Effector memory CD8-positive, alpha-beta T cell (primary cell): ENCODE data around the gene NBEAL2.

ENCODE experiments used
- ATAC-seq: fragments of 150-1000 bp; cut with Tn5 transposase; replicated peaks from 2 replicates; pipeline ENCODE4 v1.10.0; 2021; ENCODE audit warnings: mild to moderate bottlenecking, moderate library complexity
- DNase-seq, 3 experiments: peaks; one replicate each; pipeline ENCODE4 v3.0.0; 2021
- H3K27ac Mint-ChIP-seq, 2 donors: one replicate each; pipeline ENCODE4 v1.8.0; 2022; ENCODE audit warnings: mild to moderate bottlenecking in 2 of 2, mixed read lengths in 2 of 2, moderate library complexity in 2 of 2
- H3K27me3 Mint-ChIP-seq, 2 donors: one replicate each; pipeline ENCODE4 v1.8.0; 2022; ENCODE audit warnings: mixed read lengths in 2 of 2
- H3K36me3 Mint-ChIP-seq: one replicate; pipeline ENCODE4 v1.8.0; 2022; ENCODE audit warnings: mild to moderate bottlenecking, moderate library complexity, mixed read lengths; ENCODE audit not compliant: insufficient read depth
- H3K4me1 Mint-ChIP-seq, 2 donors: one replicate each; pipeline ENCODE4 v1.8.0; 2022; ENCODE audit warnings: low read depth in 2 of 2, mixed read lengths in 2 of 2
- H3K4me3 Mint-ChIP-seq, 2 donors: one replicate each; pipeline ENCODE4 v1.8.0; 2022; ENCODE audit warnings: mild to moderate bottlenecking in 2 of 2, mixed read lengths in 2 of 2, moderate library complexity in 2 of 2
- H3K9me3 Mint-ChIP-seq, 2 donors: one replicate each; pipeline ENCODE4 v1.8.0; 2022; ENCODE audit warnings: mixed read lengths in 2 of 2

Gene NBEAL2

DNA sequence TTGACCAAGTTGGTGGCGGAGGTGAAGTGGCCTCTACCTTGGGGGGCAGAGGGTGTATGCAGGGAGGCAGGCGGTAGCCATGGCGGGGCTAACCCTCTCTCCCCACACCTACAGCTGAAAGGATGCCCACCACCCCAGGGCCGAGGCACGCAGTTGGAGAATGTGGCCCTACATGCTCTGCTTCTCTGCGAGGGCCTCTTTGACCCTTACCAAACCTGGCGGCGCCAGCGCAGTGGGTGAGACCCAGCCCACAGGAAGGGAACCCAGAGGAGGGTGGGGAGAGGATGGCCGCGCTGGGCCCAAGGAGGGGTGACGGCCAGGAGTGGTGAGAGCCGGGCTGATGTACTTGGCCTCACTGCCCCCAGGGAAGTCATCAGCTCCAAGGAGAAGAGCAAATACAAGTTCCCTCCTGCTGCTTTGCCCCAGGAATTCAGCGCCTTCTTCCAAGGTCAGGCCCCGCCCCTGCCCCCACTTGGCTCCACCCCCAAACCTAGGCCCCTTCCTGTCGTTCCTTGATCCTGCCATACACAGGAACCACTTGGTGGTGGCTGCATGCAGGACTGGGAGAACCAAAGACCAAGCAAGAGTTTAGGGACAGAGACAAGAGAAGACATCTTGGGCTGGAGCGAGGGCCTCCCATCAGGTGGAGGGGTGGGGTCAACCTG lies 9.8 kb downstream of the NBEAL2 start:
- peak overlapping the region; percentile 83 to 85 for H3K4me3 Mint-ChIP-seq
- H3K27me3 Mint-ChIP-seq = no peaks in the 10 kb centered on the region
- H3K9me3 Mint-ChIP-seq = no peaks in the 10 kb centered on the region
- no peak for DNase-seq
- H3K36me3 Mint-ChIP-seq = peaks cover 24% of the 10 kb centered on the region
- peak overlapping the region; percentile 70 to 93 for H3K27ac Mint-ChIP-seq
- no peak for ATAC-seq
- H3K4me1 Mint-ChIP-seq = peaks cover 63 to 71% of the 10 kb centered on the region in 2 donors

DNA sequence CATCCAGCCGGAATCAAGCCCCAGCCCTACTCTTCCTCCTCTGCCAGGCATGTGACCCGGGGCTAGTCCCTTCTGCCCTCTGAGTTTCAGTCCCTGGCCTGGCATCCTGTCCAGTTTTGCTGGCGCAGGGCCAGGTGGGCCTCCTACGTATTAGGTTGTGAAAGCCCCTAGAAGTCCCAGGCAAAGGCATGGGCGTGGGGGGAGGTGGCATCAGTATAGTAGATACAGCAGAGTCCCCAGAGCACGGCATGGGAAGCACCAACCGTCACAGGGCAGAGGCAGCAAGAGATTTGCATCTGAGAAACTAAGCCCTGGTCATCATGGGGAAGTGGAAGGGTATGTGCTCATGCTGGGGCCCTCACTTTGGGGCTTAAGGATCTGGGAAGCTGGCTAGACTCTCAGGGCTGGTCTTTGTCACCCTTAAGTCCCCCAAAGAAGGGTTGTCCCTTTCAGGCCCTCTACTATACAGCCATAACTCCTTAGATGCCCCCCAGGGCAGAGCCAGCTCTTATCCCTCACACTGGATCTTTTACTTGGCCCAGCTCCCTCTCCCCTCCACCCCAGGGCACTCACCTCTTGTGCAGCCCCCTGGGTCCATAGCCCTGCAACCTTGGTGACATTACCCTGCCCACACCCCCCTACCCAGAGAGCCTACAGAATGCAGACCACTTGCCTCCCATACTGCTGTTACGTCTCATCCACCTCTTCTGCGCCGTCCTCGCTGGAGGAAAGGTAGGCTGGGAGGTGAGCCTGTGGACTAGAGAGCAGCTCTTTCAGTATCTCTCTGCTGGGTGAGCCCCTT lies 11.3 kb downstream of the NBEAL2 start:
- Mint-ChIP-seq H3K27ac (peak overlapping the region; percentile 69 to 93), H3K9me3 (no peaks in the 10 kb centered on the region)

DNA sequence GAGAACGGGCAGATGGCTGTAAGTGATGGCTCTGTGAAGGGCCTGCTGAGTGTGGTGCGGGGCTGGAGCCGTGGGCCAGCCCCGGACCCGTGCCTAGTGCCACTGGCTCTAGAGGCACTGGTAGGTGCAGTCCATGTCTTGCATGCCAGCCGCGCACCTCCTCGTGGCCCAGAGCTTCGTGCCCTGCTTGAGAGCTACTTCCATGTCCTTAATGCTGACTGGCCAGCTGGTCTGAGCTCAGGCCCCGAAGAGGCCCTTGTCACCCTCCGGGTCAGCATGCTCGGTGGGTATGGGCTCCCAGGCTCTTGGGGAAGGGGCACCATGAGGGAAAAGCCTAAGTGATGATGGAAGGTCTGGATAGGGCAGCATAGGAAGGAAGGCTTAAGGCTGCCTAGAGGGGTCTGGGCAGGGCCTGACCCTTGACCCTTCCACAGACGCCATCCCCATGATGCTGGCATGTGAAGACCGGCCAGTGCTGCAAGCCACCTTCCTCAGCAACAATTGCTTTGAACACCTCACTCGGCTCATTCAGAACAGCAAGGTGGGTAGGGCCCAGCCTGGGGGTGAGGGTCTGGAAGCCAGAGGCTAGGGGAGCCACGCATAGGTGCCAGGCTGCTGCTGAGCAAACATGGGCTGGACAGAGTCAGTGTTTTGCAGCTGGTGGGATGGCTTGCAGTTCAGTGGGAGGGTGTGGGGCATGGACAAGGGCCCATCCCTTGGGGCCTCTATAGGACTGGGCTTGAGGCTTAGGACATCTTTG lies 12.1 kb downstream of the NBEAL2 start:
- Mint-ChIP-seq H3K27ac (peak overlapping the region in 1 of 2 donors; percentile 93), H3K27me3 (no peaks in the 10 kb centered on the region), H3K4me1 (peaks cover 41 to 54% of the 10 kb centered on the region in 2 donors), H3K4me3 (no peak overlapping the region), H3K9me3 (no peaks in the 10 kb centered on the region), H3K36me3 (peaks cover 23% of the 10 kb centered on the region)
- ATAC-seq (no peak), DNase-seq (no peak)

More for the DNA sequence above, 11.3 kb downstream of the NBEAL2 start:
- Mint-ChIP-seq H3K4me3 (peak overlapping the region; percentile 21 to 49), H3K27me3 (no peaks in the 10 kb centered on the region), H3K4me1 (peaks cover 49 to 62% of the 10 kb centered on the region in 2 donors), H3K36me3 (peaks cover 18% of the 10 kb centered on the region)
- DNase-seq (no peak), ATAC-seq (no peak)

DNA sequence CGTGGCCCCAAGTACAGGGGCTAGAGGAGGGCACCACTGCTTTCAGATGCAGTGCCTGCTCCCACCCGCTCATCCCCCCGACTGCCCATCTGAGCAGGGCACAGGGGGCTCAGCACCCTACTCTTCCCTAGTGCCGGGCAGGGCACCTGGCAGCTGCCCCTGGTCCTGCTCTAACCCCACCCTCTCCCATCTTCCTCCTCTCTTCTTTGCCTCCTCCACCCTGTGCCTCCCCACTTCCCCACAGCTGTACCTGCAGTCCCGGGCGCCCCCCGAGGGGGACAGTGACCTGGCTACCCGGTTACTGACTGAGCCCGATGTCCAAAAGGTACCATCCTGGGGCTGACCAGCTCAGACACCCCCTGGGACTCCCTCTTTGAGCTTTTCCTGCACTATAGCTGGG lies 12.8 kb downstream of the NBEAL2 start:
- no peak overlapping the region for H3K27ac Mint-ChIP-seq
- H3K4me1 Mint-ChIP-seq = peaks cover 41 to 54% of the 10 kb centered on the region in 2 donors
- H3K9me3 Mint-ChIP-seq = no peaks in the 10 kb centered on the region
- H3K4me3 Mint-ChIP-seq = no peak overlapping the region
- peaks cover 23% of the 10 kb centered on the region for H3K36me3 Mint-ChIP-seq
- H3K27me3 Mint-ChIP-seq = no peaks in the 10 kb centered on the region
- no peak for DNase-seq
- ATAC-seq = no peak

DNA sequence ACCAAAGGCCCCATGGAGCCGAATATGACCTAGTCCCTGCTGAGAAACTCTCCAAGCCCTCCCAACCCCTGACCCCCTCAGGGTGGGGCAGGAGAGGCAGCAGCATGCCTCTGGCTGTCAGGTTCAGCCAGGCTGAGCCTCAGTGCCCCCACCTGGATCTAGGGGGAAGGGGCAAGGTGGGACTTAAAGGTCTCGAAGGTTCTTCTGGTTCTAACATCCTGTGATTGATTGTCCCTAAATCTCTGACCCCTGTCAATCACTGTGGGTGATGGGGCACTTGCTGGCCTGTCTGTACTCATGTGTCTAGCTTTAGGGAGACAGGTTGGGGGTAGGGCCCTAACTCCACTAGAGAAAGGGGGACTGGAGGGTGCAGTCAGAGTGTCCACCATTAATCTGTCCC lies 13.8 kb downstream of the NBEAL2 start:
- DNase-seq (no peak), ATAC-seq (no peak)
- Mint-ChIP-seq H3K4me3 (no peak overlapping the region), H3K4me1 (peaks cover 37 to 53% of the 10 kb centered on the region in 2 donors), H3K27me3 (no peaks in the 10 kb centered on the region), H3K9me3 (no peaks in the 10 kb centered on the region), H3K36me3 (peaks cover 27% of the 10 kb centered on the region), H3K27ac (peak overlapping the region; percentile 46 to 64)

DNA sequence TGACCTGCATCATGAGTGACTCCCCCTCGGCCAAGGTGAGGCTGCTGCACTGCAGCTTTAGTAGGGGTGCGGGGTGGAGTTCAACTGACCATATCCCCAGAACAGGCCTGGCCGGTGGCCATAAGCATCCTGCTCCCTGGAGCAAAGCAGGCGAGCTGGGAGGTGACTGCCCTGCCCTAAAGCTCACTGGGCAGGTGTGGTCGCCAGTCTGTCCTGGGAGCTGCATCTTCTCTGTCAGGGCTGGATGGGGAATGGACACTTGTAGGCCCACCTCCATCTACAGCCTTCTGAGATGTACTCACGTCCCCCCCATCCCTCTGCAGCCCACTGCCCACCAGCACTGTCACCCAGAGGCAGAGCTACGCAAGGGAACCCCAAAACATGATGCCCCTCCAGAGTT lies 14.5 kb downstream of the NBEAL2 start:
- peaks cover 32 to 47% of the 10 kb centered on the region in 2 donors for H3K4me1 Mint-ChIP-seq
- ATAC-seq (no peak), DNase-seq (no peak)
- peaks cover 32% of the 10 kb centered on the region for H3K36me3 Mint-ChIP-seq
- H3K27ac Mint-ChIP-seq = peak overlapping the region in 1 of 2 donors; percentile 46
- no peaks in the 10 kb centered on the region for H3K9me3 Mint-ChIP-seq
- H3K4me3 Mint-ChIP-seq = no peak overlapping the region
- no peaks in the 10 kb centered on the region for H3K27me3 Mint-ChIP-seq

DNA sequence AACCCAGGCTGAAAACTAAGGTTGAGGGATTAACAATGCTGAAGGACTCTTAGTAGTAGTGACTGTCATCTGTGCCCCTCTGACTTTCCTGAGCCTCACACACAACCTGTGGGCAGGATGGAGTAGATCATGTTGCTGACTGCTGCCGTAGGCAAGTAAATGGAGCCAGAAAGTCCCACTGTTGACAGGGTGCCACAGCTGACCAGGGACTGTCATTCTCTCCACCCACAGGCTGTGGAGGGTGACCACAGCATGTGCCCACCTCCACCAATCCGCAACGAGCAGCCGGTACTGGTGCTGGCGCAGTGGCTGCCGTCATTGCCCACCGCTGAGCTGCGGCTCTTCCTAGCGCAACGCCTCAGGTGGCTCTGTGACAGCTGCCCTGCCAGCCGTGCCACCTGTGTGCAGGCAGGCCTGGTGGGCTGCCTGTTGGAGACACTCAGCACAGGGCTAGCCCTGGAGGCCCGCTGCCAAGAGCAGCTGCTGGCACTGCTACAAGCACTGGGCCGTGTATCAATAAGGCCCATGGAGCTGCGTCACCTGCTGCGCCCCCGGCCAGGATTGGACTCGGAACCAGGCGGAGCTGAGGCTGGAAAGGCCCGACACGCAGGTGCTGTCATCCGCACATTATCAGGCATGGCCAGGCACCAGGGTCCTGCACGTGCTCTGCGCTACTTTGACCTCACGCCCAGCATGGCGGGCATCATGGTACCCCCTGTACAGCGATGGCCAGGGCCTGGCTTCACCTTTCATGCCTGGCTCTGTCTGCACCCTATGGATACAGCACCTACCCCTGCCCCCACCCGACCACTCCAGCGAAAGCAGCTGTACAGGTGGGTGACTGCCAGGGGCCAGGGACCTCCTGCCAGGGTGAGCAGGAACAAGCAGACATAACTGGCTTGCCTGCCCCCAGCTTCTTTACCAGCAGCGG lies 15.6 kb downstream of the NBEAL2 start:
- H3K27ac Mint-ChIP-seq = peak overlapping the region in 1 of 2 donors; percentile 46

DNA sequence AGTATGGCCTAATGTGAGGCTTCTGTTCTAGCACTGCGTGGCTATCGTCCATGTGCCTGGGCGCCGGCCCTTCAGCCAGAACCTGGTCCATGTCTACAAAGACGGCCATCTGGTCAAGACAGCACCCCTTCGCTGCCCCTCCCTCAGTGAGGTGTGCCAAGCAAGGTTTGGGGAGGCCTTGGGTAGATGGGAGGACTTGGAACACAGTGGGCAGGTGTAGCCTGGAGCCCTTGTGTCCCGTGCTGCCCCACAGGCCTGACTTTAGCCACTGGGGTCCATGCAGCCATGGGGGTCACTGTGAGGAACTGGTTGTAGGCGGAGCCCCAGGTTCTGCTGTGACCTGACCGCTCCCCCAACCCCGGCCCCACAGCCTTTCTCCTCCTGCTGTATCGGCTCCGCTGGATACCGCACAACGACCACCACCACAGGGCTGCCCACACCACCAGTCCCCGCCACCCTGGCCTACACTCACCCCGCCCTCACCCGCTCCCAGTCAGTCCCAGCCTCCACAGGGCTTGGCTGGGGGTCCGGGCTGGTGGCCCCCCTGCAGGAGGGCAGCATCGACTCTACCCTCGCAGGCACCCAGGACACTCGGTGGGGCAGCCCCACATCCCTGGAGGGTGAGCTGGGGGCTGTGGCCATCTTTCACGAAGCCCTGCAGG lies 16.6 kb downstream of the NBEAL2 start:
- H3K27ac Mint-ChIP-seq = peak overlapping the region in 1 of 2 donors; percentile 81
- H3K4me3 Mint-ChIP-seq = no peak overlapping the region
- no peaks in the 10 kb centered on the region for H3K9me3 Mint-ChIP-seq
- no peak for DNase-seq
- H3K27me3 Mint-ChIP-seq = no peaks in the 10 kb centered on the region
- H3K4me1 Mint-ChIP-seq = peaks cover 14 to 40% of the 10 kb centered on the region in 2 donors
- no peak for ATAC-seq
- peaks cover 41% of the 10 kb centered on the region for H3K36me3 Mint-ChIP-seq

More for the DNA sequence above, 15.6 kb downstream of the NBEAL2 start:
- peaks cover 21 to 43% of the 10 kb centered on the region in 2 donors for H3K4me1 Mint-ChIP-seq
- peaks cover 32% of the 10 kb centered on the region for H3K36me3 Mint-ChIP-seq
- ATAC-seq (no peak), DNase-seq (no peak)
- H3K4me3 Mint-ChIP-seq = no peak overlapping the region
- no peaks in the 10 kb centered on the region for H3K27me3 Mint-ChIP-seq
- H3K9me3 Mint-ChIP-seq = no peaks in the 10 kb centered on the region

DNA sequence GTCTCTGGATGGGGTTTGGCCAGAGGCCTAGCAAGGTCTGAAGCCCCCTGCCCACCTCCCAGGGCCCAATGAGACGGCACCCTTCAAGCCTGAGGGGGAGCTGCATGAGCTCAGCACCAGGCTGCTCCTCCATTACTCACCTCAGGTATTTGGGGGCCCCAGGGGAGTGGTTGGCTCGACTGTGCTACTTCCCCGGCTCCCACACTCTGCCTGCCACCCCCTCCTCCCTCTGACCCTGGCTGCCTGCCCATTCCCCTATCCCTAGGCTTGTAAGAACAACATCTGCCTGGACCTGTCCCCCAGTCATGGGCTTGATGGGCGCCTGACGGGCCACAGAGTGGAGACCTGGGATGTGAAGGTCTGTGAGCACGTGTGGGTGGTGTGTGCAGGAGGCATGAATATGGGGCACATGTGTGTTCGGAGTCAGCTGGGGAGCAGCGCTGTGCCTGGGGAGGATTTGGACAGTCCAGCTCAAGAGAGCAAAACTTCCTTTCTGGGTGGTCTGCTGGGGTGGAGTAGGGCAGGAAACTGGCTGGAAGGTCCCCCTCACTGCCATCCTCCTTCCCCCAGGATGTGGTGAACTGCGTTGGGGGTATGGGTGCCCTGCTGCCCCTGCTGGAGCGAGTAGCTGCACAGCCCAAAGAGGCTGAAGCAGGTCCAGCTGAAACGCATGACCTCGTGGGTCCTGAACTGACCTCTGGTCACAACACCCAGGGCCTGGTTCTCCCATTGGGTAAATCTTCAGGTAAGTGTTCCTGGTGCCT lies 17.4 kb downstream of the NBEAL2 start:
- Mint-ChIP-seq H3K27ac (peak overlapping the region; percentile 77 to 81), H3K9me3 (no peaks in the 10 kb centered on the region), H3K4me3 (peak overlapping the region in 1 of 2 donors; percentile 36), H3K36me3 (peaks cover 46% of the 10 kb centered on the region), H3K4me1 (peaks cover 14 to 35% of the 10 kb centered on the region in 2 donors), H3K27me3 (no peaks in the 10 kb centered on the region)
- DNase-seq (no peak), ATAC-seq (peak; percentile 37)

DNA sequence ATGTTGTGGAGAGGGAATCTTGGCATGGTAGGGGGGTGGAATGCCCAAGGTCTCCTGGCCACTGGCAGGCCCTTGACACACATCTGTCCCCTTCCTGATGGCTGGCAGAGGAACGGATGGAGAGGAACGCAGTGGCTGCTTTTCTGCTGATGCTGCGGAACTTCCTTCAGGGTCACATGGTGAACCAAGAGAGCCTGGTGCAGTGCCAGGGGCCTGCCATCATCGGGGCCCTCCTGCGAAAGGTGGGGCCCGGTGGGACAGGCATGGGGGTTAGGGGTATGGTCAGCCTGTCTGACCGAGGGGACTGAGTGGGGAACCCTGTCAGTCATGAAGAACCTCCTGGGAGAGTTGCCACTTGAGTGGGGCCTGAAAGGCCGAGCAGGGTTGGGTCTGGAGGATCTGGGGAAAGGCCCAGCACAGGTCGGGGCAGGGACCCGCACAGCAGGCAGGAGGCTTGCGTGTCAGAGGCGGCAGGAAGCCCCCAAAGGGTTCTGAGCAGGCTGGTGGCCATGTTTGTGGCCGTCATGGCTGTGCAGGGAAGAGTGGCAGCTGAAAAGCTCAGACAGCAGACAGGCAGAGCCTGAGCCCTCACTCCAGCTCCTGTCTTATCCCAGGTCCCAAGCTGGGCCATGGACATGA lies 18.1 kb downstream of the NBEAL2 start:
- H3K36me3 Mint-ChIP-seq = peaks cover 47% of the 10 kb centered on the region
- H3K4me3 Mint-ChIP-seq = peak overlapping the region in 1 of 2 donors; percentile 36
- ATAC-seq (no peak), DNase-seq (no peak)
- no peaks in the 10 kb centered on the region for H3K9me3 Mint-ChIP-seq
- peaks cover 14 to 35% of the 10 kb centered on the region in 2 donors for H3K4me1 Mint-ChIP-seq
- peak overlapping the region; percentile 77 to 81 for H3K27ac Mint-ChIP-seq
- no peaks in the 10 kb centered on the region for H3K27me3 Mint-ChIP-seq

DNA sequence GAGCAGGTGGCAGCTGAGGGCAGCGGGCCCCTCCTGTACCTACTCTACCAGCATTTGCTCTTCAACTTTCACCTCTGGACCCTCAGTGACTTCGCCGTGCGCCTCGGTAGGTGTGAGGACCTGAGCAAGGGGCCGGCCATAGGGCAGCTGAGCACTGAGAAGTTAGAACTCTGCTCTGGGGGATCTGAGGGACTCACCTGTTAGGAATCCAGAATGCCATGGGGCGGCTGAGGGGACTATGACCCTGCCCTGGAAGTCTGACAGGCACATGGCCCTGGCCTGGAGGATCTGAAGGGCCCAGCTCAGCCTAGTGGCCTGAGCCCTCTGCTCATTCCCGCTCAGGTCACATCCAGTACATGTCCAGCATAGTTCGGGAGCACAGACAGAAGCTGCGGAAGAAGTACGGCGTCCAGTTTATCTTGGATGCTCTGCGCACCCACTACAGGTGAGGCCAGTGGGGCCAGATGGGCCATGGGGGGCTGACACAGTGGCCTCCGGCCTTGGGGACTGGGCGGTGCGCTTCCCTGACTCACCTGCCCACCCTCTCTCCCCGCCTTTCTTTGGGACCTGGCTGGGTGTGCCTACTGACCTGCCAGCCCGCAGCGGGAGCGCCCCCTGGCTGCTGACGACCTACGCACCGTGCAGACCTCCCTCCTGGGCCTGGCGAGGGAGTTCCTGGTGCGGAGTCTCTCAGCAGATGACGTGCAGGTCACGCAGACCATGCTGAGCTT lies 18.8 kb downstream of the NBEAL2 start:
- DNase-seq (peak; percentile 61 to 70 (median 64)), ATAC-seq (peak; percentile 69)
- H3K9me3 Mint-ChIP-seq = no peaks in the 10 kb centered on the region
- peaks cover 14 to 35% of the 10 kb centered on the region in 2 donors for H3K4me1 Mint-ChIP-seq
- peak overlapping the region; percentile 71 to 81 for H3K27ac Mint-ChIP-seq
- no peaks in the 10 kb centered on the region for H3K27me3 Mint-ChIP-seq
- H3K4me3 Mint-ChIP-seq = peak overlapping the region in 1 of 2 donors; percentile 34
- peaks cover 50% of the 10 kb centered on the region for H3K36me3 Mint-ChIP-seq
